ENCODE results near the gene CC2D1B.

The CC2D1B gene

GRCh38 chr1:52355847-52356505 is 10.0 kb downstream of the CC2D1B start:
- Histone ChIP-seq H3K4me1 (no peaks in the 10 kb centered on the region), H3K27ac (no peak overlapping the region), H3K4me3 (no peak overlapping the region), H3K27me3 (no peaks in the 10 kb centered on the region), H3K4me2 (no peak overlapping the region), H3K9me3 (replicated peaks in 1 of 11) (no peaks in the 10 kb centered on the region), H3K9ac (no peak overlapping the region), H4K20me1 (peaks cover 0 to 92% (median 39%) of the 10 kb centered on the region in 11 experiments; a peak in 15 of 22 replicates), H3K36me3 (peaks cover 97 to 100% (median 100%) of the 10 kb centered on the region in 11 experiments)
- TF ChIP-seq Cebpa-rat (IDR thresholded peaks at IDR 0.05) = no peak

GRCh38 chr1:52355436-52355835 is 10.6 kb downstream of the CC2D1B start:
- no peak for TF ChIP-seq Cebpa-rat (IDR thresholded peaks at IDR 0.05)
- no peaks in the 10 kb centered on the region for H3K9me3 ChIP-seq (replicated peaks in 1 of 11)
- H3K27ac ChIP-seq = no peak overlapping the region
- H3K4me2 ChIP-seq = no peak overlapping the region
- no peak overlapping the region for H3K9ac ChIP-seq
- peaks cover 97 to 100% (median 100%) of the 10 kb centered on the region in 11 experiments for H3K36me3 ChIP-seq
- no peaks in the 10 kb centered on the region for H3K27me3 ChIP-seq
- peaks cover 0 to 91% (median 35%) of the 10 kb centered on the region in 11 experiments; a peak in 14 of 22 replicates for H4K20me1 ChIP-seq
- H3K4me1 ChIP-seq = no peaks in the 10 kb centered on the region
- H3K4me3 ChIP-seq = no peak overlapping the region

DNA sequence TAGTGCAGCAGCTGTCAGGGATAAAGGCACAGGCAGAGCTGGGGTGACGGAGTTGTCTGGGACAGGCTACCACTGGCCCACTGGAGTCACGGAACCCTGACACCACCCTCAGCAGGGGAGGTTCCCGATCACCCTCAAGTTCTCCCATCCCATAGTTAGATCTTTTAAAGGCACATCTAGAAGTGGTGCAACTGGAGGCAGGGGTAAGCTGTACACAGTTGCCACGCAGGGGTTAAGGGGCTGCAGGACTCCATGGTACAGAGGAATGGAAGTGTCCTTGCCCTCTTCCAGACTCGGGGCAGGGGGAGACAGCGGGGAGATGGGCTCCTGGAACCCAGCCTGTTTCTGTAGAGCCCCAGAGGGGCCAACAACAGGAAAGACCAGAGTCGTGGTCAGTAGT is 13.3 kb downstream of the CC2D1B start:
- peaks cover 72 to 87% (median 78%) of the 10 kb centered on the region in 11 experiments for H3K36me3 ChIP-seq
- H3K4me2 ChIP-seq = no peak overlapping the region
- TF ChIP-seq Cebpa-rat (IDR thresholded peaks at IDR 0.05) = no peak
- no peak overlapping the region for H3K9ac ChIP-seq
- no peaks in the 10 kb centered on the region for H3K9me3 ChIP-seq (replicated peaks in 1 of 11)
- peaks cover 0 to 8% (median 0%) of the 10 kb centered on the region in 10 experiments; a peak in 6 of 20 replicates for H3K4me1 ChIP-seq
- no peaks in the 10 kb centered on the region for H3K27me3 ChIP-seq
- peaks cover 0 to 69% (median 15%) of the 10 kb centered on the region in 11 experiments; a peak in 12 of 22 replicates for H4K20me1 ChIP-seq
- H3K27ac ChIP-seq = no peak overlapping the region
- no peak overlapping the region for H3K4me3 ChIP-seq

DNA sequence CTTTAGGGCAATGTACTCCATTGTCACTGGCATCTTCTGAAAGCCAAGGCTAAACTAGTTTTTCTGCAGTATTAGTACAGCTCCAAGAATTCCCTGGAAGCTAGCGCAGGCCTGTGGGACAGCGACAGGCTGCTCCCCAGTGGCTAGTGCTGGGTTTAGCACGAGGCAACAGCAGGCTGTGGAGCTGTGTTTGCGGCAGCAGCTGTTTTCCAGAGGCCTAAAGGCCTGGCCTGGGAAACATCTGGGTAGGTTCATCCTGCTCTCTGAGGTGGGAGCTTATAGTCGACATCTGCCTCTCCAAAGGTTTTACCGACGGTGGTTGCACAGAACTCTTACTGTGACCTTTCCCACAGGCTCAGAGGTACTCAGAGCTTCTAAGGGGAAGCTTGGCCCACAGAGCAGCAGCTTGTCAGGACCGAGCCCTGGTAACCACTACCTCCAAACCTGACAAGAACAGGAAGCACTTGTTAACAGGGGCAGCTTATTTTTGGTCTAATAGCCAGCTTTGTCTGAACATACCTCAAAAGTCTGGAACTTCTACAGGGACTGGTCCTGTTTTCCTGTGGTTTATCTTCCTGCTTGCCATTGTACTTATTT is 17.2 kb downstream of the CC2D1B start:
- peaks cover 0 to 30% (median 3%) of the 10 kb centered on the region in 11 experiments; a peak in 9 of 22 replicates for H4K20me1 ChIP-seq
- H3K9ac ChIP-seq = peak overlapping the region in 1 of 11 experiments; percentile 24; a peak in 1 of 22 replicates
- peaks cover 37 to 81% (median 54%) of the 10 kb centered on the region in 11 experiments for H3K36me3 ChIP-seq
- H3K9me3 ChIP-seq (replicated peaks in 1 of 11) = no peaks in the 10 kb centered on the region
- no peak overlapping the region for H3K27ac ChIP-seq
- H3K27me3 ChIP-seq = no peaks in the 10 kb centered on the region
- H3K4me3 ChIP-seq = no peak overlapping the region
- peaks cover 0 to 8% (median 2%) of the 10 kb centered on the region in 10 experiments; a peak in 7 of 20 replicates for H3K4me1 ChIP-seq
- TF ChIP-seq Cebpa-rat (IDR thresholded peaks at IDR 0.05) = no peak
- H3K4me2 ChIP-seq = no peak overlapping the region

DNA sequence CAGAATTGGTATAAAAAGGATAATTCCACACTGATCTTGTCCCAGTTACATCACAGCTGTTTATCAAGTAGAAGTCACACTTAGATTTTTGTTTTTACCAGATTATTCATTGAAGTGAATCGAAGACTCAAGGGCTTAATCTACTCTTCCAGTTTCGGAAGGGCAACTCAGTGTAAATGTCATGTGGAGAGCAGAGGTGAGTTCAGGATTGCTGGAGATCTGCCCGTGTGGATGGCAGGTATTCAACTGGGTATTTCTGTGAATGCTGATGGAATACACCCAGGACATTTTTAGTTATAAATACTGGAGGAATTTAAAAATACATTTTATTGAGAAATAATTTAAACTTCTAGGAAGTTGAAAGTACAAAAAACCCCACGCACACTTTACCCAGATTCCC is 19.4 kb downstream of the CC2D1B start:
- no peak for TF ChIP-seq Cebpa-rat (IDR thresholded peaks at IDR 0.05)
- peaks cover 0 to 8% (median 2%) of the 10 kb centered on the region in 10 experiments; a peak in 7 of 20 replicates for H3K4me1 ChIP-seq
- no peak overlapping the region for H3K4me3 ChIP-seq
- H3K36me3 ChIP-seq = peaks cover 16 to 68% (median 37%) of the 10 kb centered on the region in 11 experiments
- H3K4me2 ChIP-seq = no peak overlapping the region
- peaks cover 0 to 15% (median 0%) of the 10 kb centered on the region in 11 experiments; a peak in 6 of 22 replicates for H4K20me1 ChIP-seq
- no peaks in the 10 kb centered on the region for H3K9me3 ChIP-seq (replicated peaks in 1 of 11)
- no peak overlapping the region for H3K9ac ChIP-seq
- H3K27ac ChIP-seq = no peak overlapping the region
- H3K27me3 ChIP-seq = no peaks in the 10 kb centered on the region

GRCh38 chr1:52345252-52345651 is 20.8 kb downstream of the CC2D1B start:
- Histone ChIP-seq H3K36me3 (peaks cover 6 to 67% (median 24%) of the 10 kb centered on the region in 11 experiments; a peak in 19 of 22 replicates), H3K27me3 (no peaks in the 10 kb centered on the region), H4K20me1 (peaks cover 0 to 8% (median 0%) of the 10 kb centered on the region in 11 experiments; a peak in 4 of 22 replicates), H3K4me3 (no peak overlapping the region), H3K4me1 (peaks cover 0 to 8% (median 2%) of the 10 kb centered on the region in 10 experiments; a peak in 7 of 20 replicates), H3K27ac (no peak overlapping the region), H3K4me2 (no peak overlapping the region), H3K9me3 (replicated peaks in 1 of 11) (no peaks in the 10 kb centered on the region), H3K9ac (no peak overlapping the region)
- no peak for TF ChIP-seq Cebpa-rat (IDR thresholded peaks at IDR 0.05)

DNA sequence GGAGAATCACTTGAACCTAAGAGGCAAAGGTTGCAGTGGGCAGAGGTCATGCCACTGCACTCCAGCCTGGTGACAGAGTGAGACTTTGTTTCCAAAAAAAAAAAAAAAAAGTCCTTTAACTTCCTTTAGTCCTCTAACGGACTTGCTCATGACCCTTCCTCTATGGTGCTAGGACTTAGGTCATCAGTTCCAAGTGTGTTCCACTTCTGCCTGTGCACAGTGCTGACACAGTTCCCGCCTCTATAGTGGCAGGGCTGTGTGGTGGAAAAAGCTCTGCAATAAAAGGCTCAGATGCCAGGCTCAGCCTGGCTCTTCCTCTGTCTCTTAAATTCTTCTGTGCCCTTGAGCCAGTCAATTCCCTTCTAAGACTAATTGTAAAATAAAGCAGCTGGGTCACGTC is 22.0 kb downstream of the CC2D1B start:
- Histone ChIP-seq H3K27ac (no peak overlapping the region), H3K27me3 (no peaks in the 10 kb centered on the region), H3K4me1 (peaks cover 0 to 4% (median under 1%) of the 10 kb centered on the region in 10 experiments; a peak in 7 of 20 replicates), H3K4me2 (no peak overlapping the region), H3K4me3 (no peak overlapping the region), H3K36me3 (peaks cover 9 to 72% (median 34%) of the 10 kb centered on the region in 11 experiments; a peak in 18 of 22 replicates), H3K9ac (no peak overlapping the region), H4K20me1 (peaks cover 0 to 5% (median 0%) of the 10 kb centered on the region in 11 experiments; a peak in 3 of 22 replicates), H3K9me3 (replicated peaks in 1 of 11) (no peaks in the 10 kb centered on the region)
- no peak for TF ChIP-seq Cebpa-rat (IDR thresholded peaks at IDR 0.05)

DNA sequence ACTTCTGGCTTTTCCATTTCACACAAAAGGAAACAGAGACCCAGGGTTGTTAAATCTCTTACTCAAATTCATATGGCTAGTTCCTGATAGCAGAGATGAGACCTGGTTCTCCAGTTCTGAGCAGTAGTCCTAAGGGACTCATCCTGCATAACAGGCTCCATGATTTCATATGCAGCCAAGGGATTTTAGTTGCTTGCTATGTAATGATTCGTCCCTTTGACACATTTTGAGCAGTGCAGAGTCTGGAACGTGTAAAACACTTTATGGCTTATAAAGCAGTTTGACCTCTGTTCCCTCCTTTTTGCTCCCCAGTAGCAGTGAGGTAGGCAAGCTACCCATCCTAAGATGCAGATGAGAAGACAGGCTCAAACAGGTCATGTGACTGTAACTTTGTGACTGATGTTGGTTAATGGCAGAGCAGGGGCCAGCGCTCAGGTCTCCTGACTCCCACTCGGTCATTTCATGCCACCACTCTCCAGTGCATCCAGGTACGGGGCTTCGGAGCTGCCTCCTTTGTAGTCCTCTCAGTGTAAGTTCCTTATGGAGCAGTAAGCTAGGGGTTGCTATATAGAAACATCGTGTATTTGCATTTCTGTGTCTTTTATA is 24.2 kb downstream of the CC2D1B start:
- Histone ChIP-seq H3K4me3 (no peak overlapping the region), H3K36me3 (peaks cover 11 to 76% (median 46%) of the 10 kb centered on the region in 11 experiments; a peak in 19 of 22 replicates)

DNA sequence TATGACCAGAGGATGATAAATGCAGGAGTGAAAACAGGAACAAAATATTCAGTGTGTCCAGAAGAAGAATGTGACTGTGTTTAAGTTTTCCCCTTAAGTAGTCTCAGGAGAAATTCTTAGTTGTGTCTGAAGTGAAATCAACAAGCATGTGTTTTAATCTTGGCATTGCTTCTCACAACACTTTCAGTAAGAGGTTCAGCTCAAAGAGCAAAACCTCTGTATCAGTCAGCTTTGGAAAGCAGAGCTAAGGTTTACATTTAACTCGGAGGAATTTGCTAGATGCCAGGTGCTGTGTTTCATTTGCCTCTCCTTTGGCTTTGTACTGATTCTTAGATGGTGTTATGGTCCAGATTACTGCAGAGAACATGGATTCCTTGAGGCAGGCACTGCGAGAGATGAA is 28.6 kb downstream of the CC2D1B start:
- Histone ChIP-seq H3K4me3 (no peak overlapping the region), H3K27ac (no peak overlapping the region), H3K36me3 (peaks cover 20 to 73% (median 48%) of the 10 kb centered on the region in 11 experiments; a peak in 21 of 22 replicates), H3K27me3 (no peaks in the 10 kb centered on the region), H4K20me1 (no peaks in the 10 kb centered on the region), H3K4me2 (no peak overlapping the region), H3K9me3 (replicated peaks in 1 of 11) (no peaks in the 10 kb centered on the region), H3K9ac (no peak overlapping the region), H3K4me1 (no peaks in the 10 kb centered on the region)
- TF ChIP-seq Cebpa-rat (IDR thresholded peaks at IDR 0.05) = no peak

More for the DNA sequence above, 24.2 kb downstream of the CC2D1B start:
- H3K4me2 ChIP-seq = no peak overlapping the region
- H3K4me1 ChIP-seq = peaks cover 0 to 3% (median 0%) of the 10 kb centered on the region in 10 experiments; a peak in 1 of 20 replicates
- no peak overlapping the region for H3K9ac ChIP-seq
- no peak overlapping the region for H3K27ac ChIP-seq
- TF ChIP-seq Cebpa-rat (IDR thresholded peaks at IDR 0.05) = no peak
- no peaks in the 10 kb centered on the region for H3K27me3 ChIP-seq
- H3K9me3 ChIP-seq (replicated peaks in 1 of 11) = no peaks in the 10 kb centered on the region
- no peaks in the 10 kb centered on the region for H4K20me1 ChIP-seq
